ENCODE results near the gene CELSR1.

- no peak for TF ChIP-seq CTCF (conservative IDR thresholded peaks at IDR 0.05; ENCODE audit: low read length)
- no peak for TF ChIP-seq EZH2phosphoT487 (IDR thresholded peaks at IDR 0.05; ENCODE audit: borderline replicate concordance, low read depth, low read length)
Observed at GRCh38 chr22:46547179-46547882, 9.9 kb upstream of the CELSR1 start.

Measured in OCI-LY7 (cell line).